DND-41 (cell line): ENCODE data around the gene HOXB7.

Source experiments
- EZH2 ChIP-seq: IDR thresholded peaks from 3 replicates; pipeline ENCODE4 v1.6.1; 2012; ENCODE audit warnings: borderline replicate concordance, low read depth, mild to moderate bottlenecking, moderate library complexity, low read length, inconsistent platforms; ENCODE audit not compliant: severe bottlenecking
- TF ChIP-seq, protein P1 (sequence below): IDR thresholded peaks from 2 replicates; pipeline ENCODE4 v1.5.1; 2012; ENCODE audit warnings: borderline replicate concordance, low read length, moderate library complexity, mild to moderate bottlenecking; ENCODE audit not compliant: poor library complexity, severe bottlenecking; ENCODE audit errors: extremely low read depth

- TF ChIP-seq, protein P1, sequence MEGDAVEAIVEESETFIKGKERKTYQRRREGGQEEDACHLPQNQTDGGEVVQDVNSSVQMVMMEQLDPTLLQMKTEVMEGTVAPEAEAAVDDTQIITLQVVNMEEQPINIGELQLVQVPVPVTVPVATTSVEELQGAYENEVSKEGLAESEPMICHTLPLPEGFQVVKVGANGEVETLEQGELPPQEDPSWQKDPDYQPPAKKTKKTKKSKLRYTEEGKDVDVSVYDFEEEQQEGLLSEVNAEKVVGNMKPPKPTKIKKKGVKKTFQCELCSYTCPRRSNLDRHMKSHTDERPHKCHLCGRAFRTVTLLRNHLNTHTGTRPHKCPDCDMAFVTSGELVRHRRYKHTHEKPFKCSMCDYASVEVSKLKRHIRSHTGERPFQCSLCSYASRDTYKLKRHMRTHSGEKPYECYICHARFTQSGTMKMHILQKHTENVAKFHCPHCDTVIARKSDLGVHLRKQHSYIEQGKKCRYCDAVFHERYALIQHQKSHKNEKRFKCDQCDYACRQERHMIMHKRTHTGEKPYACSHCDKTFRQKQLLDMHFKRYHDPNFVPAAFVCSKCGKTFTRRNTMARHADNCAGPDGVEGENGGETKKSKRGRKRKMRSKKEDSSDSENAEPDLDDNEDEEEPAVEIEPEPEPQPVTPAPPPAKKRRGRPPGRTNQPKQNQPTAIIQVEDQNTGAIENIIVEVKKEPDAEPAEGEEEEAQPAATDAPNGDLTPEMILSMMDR, result no peak
- no peak for TF ChIP-seq EZH2
Measured at GRCh38 chr17:48609759-48610281, 997 bp downstream of the HOXB7 start.
